Neural cell (in vitro differentiated cells): ENCODE results near the gene UGT1A8. TPM values are rescaled to one million over a fixed set of nuclear protein-coding genes. Genes with fewer than 3 reads are reported as not detected.

Experiments used
- H2AFZ ChIP-seq: fragments of 200-600, 300-800 bp; sonication (generic), shearing (Covaris generic); 2 replicates; pipeline ENCODE4 v1.6.0; 2014; ENCODE audit warnings: low read depth, mild to moderate bottlenecking, antibody characterized with exemption, low read length, moderate library complexity
- H3F3A ChIP-seq: fragments of 200-600 bp; shearing (Covaris generic); 2 replicates; pipeline ENCODE4 v1.6.1; 2016; ENCODE audit warnings: mild to moderate bottlenecking, moderate library complexity, mixed read lengths, antibody characterized with exemption, low read length; ENCODE audit not compliant: insufficient read depth, poor library complexity, severe bottlenecking
- H3K27ac ChIP-seq: fragments of 200-600, 300-800 bp; sonication (generic), shearing (Covaris generic); 2 replicates; pipeline ENCODE4 v1.5.1; 2014; ENCODE audit warnings: mild to moderate bottlenecking, low read length, moderate library complexity
- H3K27me3 ChIP-seq: fragments of 300-800, 200-600 bp; sonication (generic), shearing (Covaris generic); 2 replicates; pipeline ENCODE4 v1.6.0; 2014; ENCODE audit warnings: mild to moderate bottlenecking, low read depth, low read length, moderate library complexity; ENCODE audit not compliant: insufficient read depth
- H3K36me3 ChIP-seq: fragments of 300-800, 200-600 bp; sonication (generic), shearing (Covaris generic); 2 replicates; pipeline ENCODE4 v1.5.1; 2014; ENCODE audit warnings: mild to moderate bottlenecking, antibody characterized with exemption, low read length, moderate library complexity; ENCODE audit not compliant: insufficient read depth
- H3K4me2 ChIP-seq: fragments of 300-800, 200-600 bp; sonication (generic), shearing (Covaris generic); 2 replicates; pipeline ENCODE4 v1.6.0; 2014; ENCODE audit warnings: mild to moderate bottlenecking, low read length
- H3K4me3 ChIP-seq: fragments of 300-800, 200-600 bp; sonication (generic), shearing (Covaris generic); 2 replicates; pipeline ENCODE4 v1.5.1; 2014; ENCODE audit warnings: mild to moderate bottlenecking, low read length, moderate library complexity
- H3K79me2 ChIP-seq: fragments of 200-600 bp; shearing (Covaris generic); replicated peaks from 2 replicates; pipeline ENCODE4 v1.6.0; 2014; ENCODE audit warnings: mild to moderate bottlenecking, low read length, moderate library complexity; ENCODE audit not compliant: insufficient read depth
- H3K9ac ChIP-seq: fragments of 300-800, 200-600 bp; sonication (generic), shearing (Covaris generic); 2 replicates; pipeline ENCODE4 v1.6.1; 2016; ENCODE audit warnings: mild to moderate bottlenecking, low read length, mixed read lengths
- H3K9me2 ChIP-seq: fragments of 200-600 bp; shearing (Covaris generic); 2 replicates; pipeline ENCODE4 v1.6.1; 2016; ENCODE audit warnings: mild to moderate bottlenecking, low read length, mixed read lengths; ENCODE audit not compliant: insufficient read depth
- H3K9me3 ChIP-seq: fragments of 200-600, 300-800 bp; sonication (generic), shearing (Covaris generic); 2 replicates; pipeline ENCODE4 v1.6.1; 2016; ENCODE audit warnings: mild to moderate bottlenecking, mixed run types, low read length, moderate library complexity, mixed read lengths
- H4K20me1 ChIP-seq: fragments of 200-600 bp; shearing (Covaris generic); 2 replicates; pipeline ENCODE4 v1.6.1; 2016; ENCODE audit warnings: mild to moderate bottlenecking, mixed run types; ENCODE audit not compliant: insufficient read depth
- EP300 ChIP-seq: fragments of 450-650 bp; conservative IDR thresholded peaks from 2 replicates; pipeline ENCODE4 v1.6.1; 2014; ENCODE audit warnings: antibody characterized with exemption, mild to moderate bottlenecking, moderate library complexity; ENCODE audit not compliant: poor library complexity, severe bottlenecking
- EZH2 ChIP-seq: fragments of 200-600, 300-800 bp; shearing (Covaris generic), sonication (generic); IDR thresholded peaks from 2 replicates; pipeline ENCODE4 v1.6.1; 2014; ENCODE audit warnings: antibody characterized with exemption, low read length, borderline replicate concordance, mild to moderate bottlenecking; ENCODE audit not compliant: insufficient read depth, poor library complexity, severe bottlenecking
- MXI1 ChIP-seq: fragments of 450-650 bp; conservative IDR thresholded peaks from 2 replicates; pipeline ENCODE4 v1.6.1; 2014; ENCODE audit warnings: antibody characterized with exemption, mild to moderate bottlenecking; ENCODE audit not compliant: poor library complexity, severe bottlenecking
- POLR2AphosphoS5 ChIP-seq: IDR thresholded peaks from 2 replicates; pipeline ENCODE4 v1.6.1; 2012
- RAD21 ChIP-seq: fragments of 450-650 bp; conservative IDR thresholded peaks from 2 replicates; pipeline ENCODE4 v1.6.1; 2014; ENCODE audit warnings: antibody characterized with exemption, mild to moderate bottlenecking, moderate library complexity
- SMC3 ChIP-seq: fragments of 450-650 bp; conservative IDR thresholded peaks from 2 replicates; pipeline ENCODE4 v1.6.1; 2014; ENCODE audit warnings: antibody characterized with exemption, mild to moderate bottlenecking, moderate library complexity; ENCODE audit not compliant: poor library complexity
- TAF1 ChIP-seq: IDR thresholded peaks from 2 replicates; pipeline ENCODE4 v1.6.1; 2012; ENCODE audit warnings: low read depth
- polyA plus RNA-seq: library from polyadenylated mRNA; depleted of rRNA; stranded (reverse); fragments of >200 nt; gene quantifications from 2 replicates; pipeline ENCODE4 v1.2.3, GENCODE V29; 2014
- TF ChIP-seq, protein P1 (sequence below): fragments of 450-650 bp; IDR thresholded peaks from 2 replicates; pipeline ENCODE4 v1.5.1; 2014; ENCODE audit warnings: antibody characterized with exemption, mild to moderate bottlenecking, moderate library complexity; ENCODE audit not compliant: poor library complexity, severe bottlenecking
- TF ChIP-seq, protein P2 (sequence below): IDR thresholded peaks from 2 replicates; pipeline ENCODE4 v1.6.1; 2012; ENCODE audit warnings: borderline replicate concordance

The UGT1A8 gene
- polyA plus RNA-seq, 1 donor from 2014 or later: not detected

DNA sequence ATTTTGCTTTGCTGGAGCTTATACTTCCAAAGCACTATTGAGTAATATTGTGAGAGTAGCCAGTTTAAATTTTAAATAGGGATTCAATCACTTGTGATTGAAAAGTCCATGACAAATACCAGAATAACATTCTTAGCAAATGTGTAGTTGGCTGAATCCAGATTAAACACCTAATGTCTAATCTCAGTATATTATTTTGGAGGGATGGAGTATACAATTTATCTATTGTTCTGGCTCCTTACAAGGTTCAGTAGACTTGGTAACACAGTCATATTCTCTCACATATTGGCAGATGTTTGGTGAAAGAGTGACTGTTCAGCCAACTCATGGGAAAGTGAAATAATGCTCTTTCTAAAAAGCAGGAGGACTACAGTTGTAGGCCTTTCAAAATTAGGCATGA, 56.5 kb downstream of the UGT1A8 start:
- Histone ChIP-seq H3K79me2 (no peaks in the 10 kb centered on the region), H3K27ac (no peak overlapping the region), H2AFZ (no peak overlapping the region), H3K4me3 (no peak overlapping the region), H3K27me3 (no peaks in the 10 kb centered on the region), H3K9ac (no peak overlapping the region), H3K9me3 (no peaks in the 10 kb centered on the region), H3K9me2 (no peaks in the 10 kb centered on the region), H3K4me2 (no peak overlapping the region), H3F3A (no peaks in the 10 kb centered on the region), H4K20me1 (no peaks in the 10 kb centered on the region), H3K36me3 (no peaks in the 10 kb centered on the region)
- TF ChIP-seq EP300: no peak
- TF ChIP-seq, protein P1, sequence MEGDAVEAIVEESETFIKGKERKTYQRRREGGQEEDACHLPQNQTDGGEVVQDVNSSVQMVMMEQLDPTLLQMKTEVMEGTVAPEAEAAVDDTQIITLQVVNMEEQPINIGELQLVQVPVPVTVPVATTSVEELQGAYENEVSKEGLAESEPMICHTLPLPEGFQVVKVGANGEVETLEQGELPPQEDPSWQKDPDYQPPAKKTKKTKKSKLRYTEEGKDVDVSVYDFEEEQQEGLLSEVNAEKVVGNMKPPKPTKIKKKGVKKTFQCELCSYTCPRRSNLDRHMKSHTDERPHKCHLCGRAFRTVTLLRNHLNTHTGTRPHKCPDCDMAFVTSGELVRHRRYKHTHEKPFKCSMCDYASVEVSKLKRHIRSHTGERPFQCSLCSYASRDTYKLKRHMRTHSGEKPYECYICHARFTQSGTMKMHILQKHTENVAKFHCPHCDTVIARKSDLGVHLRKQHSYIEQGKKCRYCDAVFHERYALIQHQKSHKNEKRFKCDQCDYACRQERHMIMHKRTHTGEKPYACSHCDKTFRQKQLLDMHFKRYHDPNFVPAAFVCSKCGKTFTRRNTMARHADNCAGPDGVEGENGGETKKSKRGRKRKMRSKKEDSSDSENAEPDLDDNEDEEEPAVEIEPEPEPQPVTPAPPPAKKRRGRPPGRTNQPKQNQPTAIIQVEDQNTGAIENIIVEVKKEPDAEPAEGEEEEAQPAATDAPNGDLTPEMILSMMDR: no peak
- TF ChIP-seq, protein P2, sequence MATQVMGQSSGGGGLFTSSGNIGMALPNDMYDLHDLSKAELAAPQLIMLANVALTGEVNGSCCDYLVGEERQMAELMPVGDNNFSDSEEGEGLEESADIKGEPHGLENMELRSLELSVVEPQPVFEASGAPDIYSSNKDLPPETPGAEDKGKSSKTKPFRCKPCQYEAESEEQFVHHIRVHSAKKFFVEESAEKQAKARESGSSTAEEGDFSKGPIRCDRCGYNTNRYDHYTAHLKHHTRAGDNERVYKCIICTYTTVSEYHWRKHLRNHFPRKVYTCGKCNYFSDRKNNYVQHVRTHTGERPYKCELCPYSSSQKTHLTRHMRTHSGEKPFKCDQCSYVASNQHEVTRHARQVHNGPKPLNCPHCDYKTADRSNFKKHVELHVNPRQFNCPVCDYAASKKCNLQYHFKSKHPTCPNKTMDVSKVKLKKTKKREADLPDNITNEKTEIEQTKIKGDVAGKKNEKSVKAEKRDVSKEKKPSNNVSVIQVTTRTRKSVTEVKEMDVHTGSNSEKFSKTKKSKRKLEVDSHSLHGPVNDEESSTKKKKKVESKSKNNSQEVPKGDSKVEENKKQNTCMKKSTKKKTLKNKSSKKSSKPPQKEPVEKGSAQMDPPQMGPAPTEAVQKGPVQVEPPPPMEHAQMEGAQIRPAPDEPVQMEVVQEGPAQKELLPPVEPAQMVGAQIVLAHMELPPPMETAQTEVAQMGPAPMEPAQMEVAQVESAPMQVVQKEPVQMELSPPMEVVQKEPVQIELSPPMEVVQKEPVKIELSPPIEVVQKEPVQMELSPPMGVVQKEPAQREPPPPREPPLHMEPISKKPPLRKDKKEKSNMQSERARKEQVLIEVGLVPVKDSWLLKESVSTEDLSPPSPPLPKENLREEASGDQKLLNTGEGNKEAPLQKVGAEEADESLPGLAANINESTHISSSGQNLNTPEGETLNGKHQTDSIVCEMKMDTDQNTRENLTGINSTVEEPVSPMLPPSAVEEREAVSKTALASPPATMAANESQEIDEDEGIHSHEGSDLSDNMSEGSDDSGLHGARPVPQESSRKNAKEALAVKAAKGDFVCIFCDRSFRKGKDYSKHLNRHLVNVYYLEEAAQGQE: no peak
- no peak for TF ChIP-seq TAF1
- TF ChIP-seq RAD21: no peak
- TF ChIP-seq POLR2AphosphoS5: no peak
- TF ChIP-seq MXI1: no peak
- no peak for TF ChIP-seq SMC3
- no peak for TF ChIP-seq EZH2

DNA sequence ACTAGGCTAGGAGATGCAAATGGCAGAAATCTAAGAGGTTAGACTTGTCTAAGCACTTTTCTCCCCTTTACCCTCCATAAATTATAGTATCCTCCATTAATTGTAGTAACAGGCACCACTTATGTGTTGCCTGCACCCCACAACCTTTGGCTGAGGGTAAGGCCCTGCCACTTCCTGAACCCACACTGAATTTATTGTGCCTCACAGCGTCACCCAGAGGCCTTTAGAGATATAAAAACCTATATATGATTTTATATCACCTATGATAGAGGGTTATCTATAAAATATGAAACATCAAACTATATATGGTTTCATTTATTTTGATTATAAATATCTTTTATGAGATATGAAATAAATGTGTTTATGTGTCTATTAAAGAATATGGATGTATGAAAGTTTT, 56.9 kb downstream of the UGT1A8 start:
- Histone ChIP-seq H3K4me2 (no peak overlapping the region), H3K27me3 (no peaks in the 10 kb centered on the region), H4K20me1 (no peaks in the 10 kb centered on the region), H3K9me2 (no peaks in the 10 kb centered on the region), H2AFZ (no peak overlapping the region), H3F3A (no peaks in the 10 kb centered on the region), H3K36me3 (no peaks in the 10 kb centered on the region), H3K27ac (no peak overlapping the region), H3K4me3 (no peak overlapping the region), H3K79me2 (no peaks in the 10 kb centered on the region), H3K9me3 (no peaks in the 10 kb centered on the region), H3K9ac (no peak overlapping the region)
- TF ChIP-seq RAD21 (no peak), EZH2 (no peak), TAF1 (no peak), POLR2AphosphoS5 (no peak)
